Suprapubic skin (tissue), 4 donors: ENCODE data around the gene GIPC1. TPM values are rescaled to one million over a fixed set of nuclear protein-coding genes. Genes with fewer than 3 reads are reported as not detected.

Experiments
- DNase-seq, 2 donors: peaks; one replicate each; pipeline ENCODE4 v3.0.0-alpha.2; 2019; ENCODE audit warnings: low spot score in 2 of 2
- H3K27ac ChIP-seq: fragments of 200-600 bp; sonication (generic); one replicate; pipeline ENCODE4 v1.5.1; 2019
- H3K27me3 ChIP-seq: fragments of 200-600 bp; sonication (generic); one replicate; pipeline ENCODE4 v1.5.1; 2019
- H3K36me3 ChIP-seq: fragments of 200-600 bp; sonication (generic); one replicate; pipeline ENCODE4 v1.5.1; 2019
- H3K4me1 ChIP-seq: fragments of 200-600 bp; sonication (generic); one replicate; pipeline ENCODE4 v1.5.1; 2019
- H3K4me3 ChIP-seq: fragments of 200-600 bp; sonication (generic); one replicate; pipeline ENCODE4 v1.5.1; 2019; ENCODE audit warnings: mild to moderate bottlenecking
- H3K9me3 ChIP-seq: fragments of 200-600 bp; sonication (generic); one replicate; pipeline ENCODE4 v1.5.1; 2019
- CTCF ChIP-seq, 2 donors: fragments of 200-600 bp in 1 of 2; fragments of 450-650 bp in 1 of 2; sonication (generic) in 1 of 2; IDR thresholded peaks; one replicate each; pipeline ENCODE4 v1.5.1; 2016 to 2019; ENCODE audit warnings: antibody characterized with exemption in 2 of 2, mild to moderate bottlenecking in 1 of 2, moderate library complexity in 1 of 2
- EP300 ChIP-seq: sonication (generic); formaldehyde crosslinking; IDR thresholded peaks from one replicate; pipeline ENCODE4 v1.6.1; 2017; ENCODE audit warnings: antibody characterized with exemption
- POLR2A ChIP-seq, 2 donors: fragments of 450-650 bp; IDR thresholded peaks; one replicate each; pipeline ENCODE4 v1.6.1; 2017; ENCODE audit warnings: antibody characterized with exemption in 2 of 2, mild to moderate bottlenecking in 2 of 2, moderate library complexity in 2 of 2
- POLR2AphosphoS5 ChIP-seq, 3 donors: sonication (generic); formaldehyde crosslinking; IDR thresholded peaks; one replicate each; pipeline ENCODE4 v1.6.1; 2017; ENCODE audit warnings: antibody characterized with exemption in 3 of 3
- WGBS: methylation state at CpG from one replicate; pipeline ENCODE4 v1.1.5; 2018; 5-methylcytosine and 5-hydroxymethylcytosine counted together
- total RNA-seq, 4 donors: library from RNA; depleted of rRNA; stranded (reverse); fragments of >200 nt; gene quantifications; one replicate each; pipeline ENCODE4 v1.1.0, GENCODE V29; 2016

Gene GIPC1
- total RNA-seq, 4 donors from 2014 or later: 85.8 to 111 (median 105) TPM

GRCh38 chr19:14482172-14482941 is 13.6 kb downstream of the GIPC1 start:
- peaks cover 8% of the 10 kb centered on the region for H3K4me1 ChIP-seq
- no peaks in the 10 kb centered on the region for H3K27me3 ChIP-seq
- no peak overlapping the region for H3K4me3 ChIP-seq
- peaks cover 68% of the 10 kb centered on the region for H3K36me3 ChIP-seq
- peak in 1 of 2 donors; percentile 66 for DNase-seq
- TF ChIP-seq EP300 (no peak), POLR2AphosphoS5 (IDR thresholded peaks at IDR 0.05) (no peak), POLR2A (IDR thresholded peaks at IDR 0.05) (no peak), CTCF (IDR thresholded peaks at IDR 0.05) (no peak)
- no peaks in the 10 kb centered on the region for H3K9me3 ChIP-seq
- WGBS: 90% methylated on average over 9 of the region's 18 CpGs
- H3K27ac ChIP-seq: no peak overlapping the region

DNA sequence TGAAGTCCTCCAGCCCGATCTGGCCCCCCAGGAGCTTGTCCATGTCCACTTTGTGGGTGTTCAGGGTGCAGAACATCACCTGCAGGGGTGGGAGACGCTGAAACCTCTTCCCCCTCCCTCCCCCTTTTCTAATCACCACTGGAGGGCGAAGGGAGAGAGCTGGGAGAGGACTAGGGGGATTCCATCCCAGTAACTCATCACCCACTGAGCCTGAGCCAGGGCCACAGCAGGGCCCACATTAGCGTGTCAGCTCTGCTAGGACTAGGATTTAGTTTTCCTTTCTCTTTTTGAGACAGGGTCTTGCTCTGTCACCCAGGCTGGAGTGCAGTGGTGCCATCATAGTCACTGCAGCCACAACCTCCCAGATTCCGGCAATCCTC is 15.2 kb downstream of the GIPC1 start:
- WGBS: 87% methylated on average over 5 of the region's 5 CpGs
- no peak overlapping the region for H3K4me3 ChIP-seq
- peaks cover 24% of the 10 kb centered on the region for H3K4me1 ChIP-seq
- no peaks in the 10 kb centered on the region for H3K27me3 ChIP-seq
- H3K27ac ChIP-seq: no peak overlapping the region
- no peak for DNase-seq
- H3K9me3 ChIP-seq: no peaks in the 10 kb centered on the region
- TF ChIP-seq POLR2AphosphoS5 (IDR thresholded peaks at IDR 0.05): no peak
- no peak for TF ChIP-seq CTCF (IDR thresholded peaks at IDR 0.05)
- no peak for TF ChIP-seq EP300
- TF ChIP-seq POLR2A (IDR thresholded peaks at IDR 0.05): no peak
- H3K36me3 ChIP-seq: peaks cover 67% of the 10 kb centered on the region

DNA sequence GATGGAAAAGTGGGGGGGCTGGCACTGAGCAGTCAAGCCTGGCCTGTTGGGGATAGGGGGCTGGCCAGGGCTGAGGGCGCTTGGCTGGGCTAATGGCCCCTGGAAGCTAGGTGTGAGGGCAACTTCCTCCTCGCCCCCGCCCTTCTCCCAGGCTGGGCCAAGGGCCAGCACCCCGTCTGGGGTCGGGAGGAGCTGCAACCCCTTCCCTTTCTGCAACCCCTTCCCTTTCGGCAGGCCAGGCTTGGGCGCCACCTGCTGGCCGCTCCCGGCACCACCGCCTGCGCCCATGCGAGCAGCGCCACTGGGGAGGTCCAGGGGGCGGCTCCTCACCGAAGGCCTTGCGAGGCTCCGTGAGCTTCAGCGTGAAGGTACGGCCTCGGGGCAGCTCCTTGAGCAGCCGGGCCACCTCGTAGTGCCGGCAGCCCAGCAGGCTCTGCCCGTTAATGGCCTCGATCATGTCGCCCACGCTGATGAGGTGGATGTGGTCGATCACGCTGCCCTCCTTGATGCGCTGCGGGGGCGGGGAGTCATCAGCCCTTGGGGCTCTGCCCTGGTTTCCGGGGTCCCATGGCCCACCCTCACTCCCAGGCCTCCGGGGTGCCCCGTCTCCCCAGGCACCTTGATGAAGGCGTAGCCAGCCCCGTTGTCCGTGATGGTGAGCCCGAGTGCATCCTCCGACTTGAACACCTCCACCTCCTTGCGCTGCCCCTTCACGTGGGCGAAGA is 15.8 kb downstream of the GIPC1 start:
- WGBS: 73% methylated on average over 24 of the region's 43 CpGs
- peak; percentile 21 to 81 for TF ChIP-seq CTCF (IDR thresholded peaks at IDR 0.05)
- TF ChIP-seq EP300: no peak
- H3K4me3 ChIP-seq: no peak overlapping the region
- DNase-seq: peak in 1 of 2 donors; percentile 68
- H3K27ac ChIP-seq: no peak overlapping the region
- H3K36me3 ChIP-seq: peaks cover 67% of the 10 kb centered on the region
- H3K9me3 ChIP-seq: no peaks in the 10 kb centered on the region
- peaks cover 29% of the 10 kb centered on the region for H3K4me1 ChIP-seq
- H3K27me3 ChIP-seq: no peaks in the 10 kb centered on the region

DNA sequence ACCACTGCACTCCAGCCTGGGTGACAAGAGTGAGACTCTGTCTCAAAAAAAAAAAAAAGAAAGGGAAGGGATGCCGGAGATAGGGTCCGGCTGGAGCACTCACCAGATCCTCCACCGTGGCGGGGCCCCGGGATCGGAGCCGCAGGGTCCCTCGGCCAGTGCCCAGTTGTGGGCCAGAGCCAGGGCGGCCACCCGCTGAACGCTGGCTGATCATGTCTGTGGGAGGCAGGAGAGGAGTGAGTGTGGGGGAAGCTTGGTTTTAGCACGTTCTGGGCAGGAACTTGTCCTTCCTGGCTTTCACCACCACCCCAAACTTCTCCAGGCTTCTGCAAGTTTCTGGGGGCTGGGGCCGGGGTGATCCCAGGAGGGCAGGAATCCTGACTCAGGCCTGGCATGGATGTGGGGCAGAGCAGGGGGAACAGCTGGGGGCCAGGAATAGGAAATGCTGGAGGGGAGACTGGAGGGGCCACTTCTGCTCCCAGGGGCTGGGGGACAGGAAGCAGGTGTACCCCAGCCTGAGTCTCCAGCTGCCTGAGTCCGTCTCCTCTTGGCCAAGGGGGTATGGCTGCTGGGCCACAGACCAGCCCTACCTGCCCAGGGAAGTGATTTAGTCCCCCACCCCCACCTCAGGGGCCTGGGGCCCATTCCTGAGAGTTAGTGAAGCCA is 16.5 kb downstream of the GIPC1 start:
- peaks cover 62% of the 10 kb centered on the region for H3K36me3 ChIP-seq
- no peak for TF ChIP-seq EP300
- TF ChIP-seq POLR2AphosphoS5 (IDR thresholded peaks at IDR 0.05): no peak
- TF ChIP-seq CTCF (IDR thresholded peaks at IDR 0.05): no peak
- no peak for TF ChIP-seq POLR2A (IDR thresholded peaks at IDR 0.05)
- no peak overlapping the region for H3K4me3 ChIP-seq
- peaks cover 6% of the 10 kb centered on the region for H3K27me3 ChIP-seq
- no peak overlapping the region for H3K27ac ChIP-seq
- 80% methylated on average over 13 of the region's 14 CpGs for WGBS
- H3K4me1 ChIP-seq: peaks cover 34% of the 10 kb centered on the region
- no peak for DNase-seq
- no peaks in the 10 kb centered on the region for H3K9me3 ChIP-seq

- Histone ChIP-seq H3K27ac (no peak overlapping the region), H3K4me1 (peaks cover 45% of the 10 kb centered on the region)
Observed at GRCh38 chr19:14478113-14478545, 17.8 kb downstream of the GIPC1 start.

More at GRCh38 chr19:14478113-14478545, 17.8 kb downstream of the GIPC1 start:
- 82% methylated on average over 13 of the region's 24 CpGs for WGBS
- peak in 1 of 2 donors; percentile 64 for DNase-seq
- no peak overlapping the region for H3K4me3 ChIP-seq
- no peak for TF ChIP-seq POLR2A (IDR thresholded peaks at IDR 0.05)
- no peak for TF ChIP-seq POLR2AphosphoS5 (IDR thresholded peaks at IDR 0.05)
- TF ChIP-seq CTCF (IDR thresholded peaks at IDR 0.05): no peak
- TF ChIP-seq EP300: no peak
- H3K36me3 ChIP-seq: peaks cover 53% of the 10 kb centered on the region
- H3K9me3 ChIP-seq: no peaks in the 10 kb centered on the region
- peaks cover 19% of the 10 kb centered on the region for H3K27me3 ChIP-seq
